GM23338 (cell line): ENCODE measurements around the gene NRP1. TPM values are rescaled to one million over a fixed set of nuclear protein-coding genes. Genes with fewer than 3 reads are reported as not detected.
"Not testable (repeated sequence)": the region's sequence is repeated elsewhere in the genome, so short reads cannot be mapped to it uniquely, and the experiment has no call there.

ENCODE experiments used
- ATAC-seq: fragments of 200-7000 bp; cut with Tn5 transposase; 3 replicates; pipeline ENCODE4 v1.9.1; 2020
- DNase-seq: peaks from one replicate; pipeline ENCODE4 v3.0.0-alpha.2; 2015; ENCODE audit warnings: low spot score
- H2AFZ ChIP-seq: fragments of 200-600 bp; sonication (generic); 2 replicates; pipeline ENCODE4 v1.8.0; 2016; ENCODE audit warnings: antibody characterized with exemption, mild to moderate bottlenecking, moderate library complexity
- H3F3A ChIP-seq: fragments of 200-600 bp; sonication (generic); replicated peaks from 2 replicates; pipeline ENCODE4 v1.8.0; 2017; ENCODE audit warnings: antibody characterized with exemption, mixed run types, low read depth
- H3K27ac ChIP-seq: fragments of 200-600 bp; sonication (generic); 2 replicates; pipeline ENCODE4 v1.6.1; 2016; ENCODE audit warnings: low read depth
- H3K27me3 ChIP-seq: fragments of 200-600 bp; sonication (generic); 2 replicates; pipeline ENCODE4 v1.8.0; 2016; ENCODE audit warnings: mild to moderate bottlenecking, mixed run types, moderate library complexity; ENCODE audit not compliant: insufficient read depth
- H3K36me3 ChIP-seq: fragments of 200-600 bp; sonication (generic); 2 replicates; pipeline ENCODE4 v1.8.0; 2016; ENCODE audit warnings: mild to moderate bottlenecking; ENCODE audit not compliant: insufficient read depth
- H3K4me1 ChIP-seq: fragments of 200-600 bp; sonication (generic); 2 replicates; pipeline ENCODE4 v1.8.0; 2016; ENCODE audit warnings: mild to moderate bottlenecking, moderate library complexity; ENCODE audit not compliant: insufficient read depth
- H3K4me2 ChIP-seq: fragments of 200-600 bp; sonication (generic); 2 replicates; pipeline ENCODE4 v1.7.1; 2017; ENCODE audit warnings: mixed run types
- H3K4me3 ChIP-seq: fragments of 200-600 bp; sonication (generic); 2 replicates; pipeline ENCODE4 v1.6.1; 2016; ENCODE audit warnings: mixed run types
- H3K79me2 ChIP-seq: fragments of 200-600 bp; sonication (generic); replicated peaks from 2 replicates; pipeline ENCODE4 v1.8.0; 2017; ENCODE audit warnings: mild to moderate bottlenecking; ENCODE audit not compliant: insufficient read depth
- H3K9me2 ChIP-seq: fragments of 200-600 bp; sonication (generic); 2 replicates; pipeline ENCODE4 v1.8.0; 2017; ENCODE audit not compliant: insufficient read depth
- H4K20me1 ChIP-seq: fragments of 200-600 bp; sonication (generic); replicated peaks from 2 replicates; pipeline ENCODE4 v1.8.0; 2017; ENCODE audit warnings: mild to moderate bottlenecking; ENCODE audit not compliant: insufficient read depth
- H3K27ac Mint-ChIP-seq: 2 replicates; pipeline ENCODE4 v1.8.0; 2020; ENCODE audit warnings: inconsistent platforms, mild to moderate bottlenecking, moderate library complexity, mixed read lengths
- H3K27me3 Mint-ChIP-seq: 3 replicates; pipeline ENCODE4 v1.8.0; 2022; ENCODE audit warnings: low read depth, mild to moderate bottlenecking, moderate library complexity, mixed read lengths, inconsistent platforms; ENCODE audit not compliant: insufficient read depth, poor library complexity
- H3K36me3 Mint-ChIP-seq: 3 replicates; pipeline ENCODE4 v1.8.0; 2021; ENCODE audit warnings: low read depth, mild to moderate bottlenecking, inconsistent platforms, moderate library complexity, mixed read lengths
- H3K4me1 Mint-ChIP-seq: 3 replicates; pipeline ENCODE4 v1.8.0; 2020; ENCODE audit warnings: mild to moderate bottlenecking, inconsistent platforms, mixed read lengths
- H3K4me3 Mint-ChIP-seq: 3 replicates; pipeline ENCODE4 v1.8.0; 2021; ENCODE audit warnings: moderate library complexity, mild to moderate bottlenecking, inconsistent platforms, mixed read lengths
- H3K9me3 Mint-ChIP-seq: 3 replicates; pipeline ENCODE4 v1.8.0; 2020; ENCODE audit warnings: moderate library complexity, mild to moderate bottlenecking, inconsistent platforms, mixed read lengths
- CREB1 ChIP-seq: fragments of 250-450 bp; sonication (Bioruptor Pico); IDR thresholded peaks from 2 replicates; pipeline ENCODE4 v1.5.0; 2020; ENCODE audit warnings: low read depth, mild to moderate bottlenecking, moderate library complexity
- EZH2phosphoT487 ChIP-seq: fragments of 200-600 bp; sonication (generic); IDR thresholded peaks from one replicate; pipeline ENCODE4 v1.8.1; 2018; ENCODE audit warnings: antibody characterized with exemption; ENCODE audit not compliant: unreplicated experiment
- JUNB ChIP-seq: IDR thresholded peaks from one replicate; pipeline ENCODE4 v1.6.1; 2016; ENCODE audit warnings: antibody characterized with exemption; ENCODE audit not compliant: unreplicated experiment
- POLR2AphosphoS5 ChIP-seq: IDR thresholded peaks from 2 replicates; pipeline ENCODE4 v1.6.1; 2016; ENCODE audit warnings: antibody characterized with exemption, low read depth
- STAT1 ChIP-seq: IDR thresholded peaks from one replicate; pipeline ENCODE4 v1.6.1; 2016; ENCODE audit warnings: antibody characterized with exemption; ENCODE audit not compliant: unreplicated experiment
- ZNF331 ChIP-seq: fragments of 250-450 bp; sonication (Bioruptor Pico); IDR thresholded peaks from 2 replicates; pipeline ENCODE4 v1.5.0; 2020; ENCODE audit warnings: low read depth, mild to moderate bottlenecking, moderate library complexity
- polyA plus RNA-seq: library from polyadenylated mRNA; unstranded; fragments of >200 nt; fragmentation: Nextera tagmentation; extraction: Ambion mirVana; gene quantifications from 2 replicates; pipeline ENCODE4 v1.2.1, GENCODE V29; 2016
- total RNA-seq: library from RNA; depleted of rRNA; stranded (reverse); fragments of >200 nt; shearing (Covaris generic); gene quantifications from 2 replicates; pipeline ENCODE4 v1.2.3, GENCODE V29; 2014
- TF ChIP-seq, protein P1 (sequence below): fragments of 250-450 bp; sonication (Bioruptor Pico); IDR thresholded peaks from 2 replicates; pipeline ENCODE4 v1.5.0; 2020; ENCODE audit warnings: mild to moderate bottlenecking, moderate library complexity
- TF ChIP-seq, protein P2 (sequence below): IDR thresholded peaks from 2 replicates; pipeline ENCODE4 v1.6.1; 2016; ENCODE audit warnings: antibody characterized with exemption
- TF ChIP-seq, protein P3 (sequence below): IDR thresholded peaks from one replicate; pipeline ENCODE4 v1.6.1; 2018; ENCODE audit warnings: antibody characterized with exemption; ENCODE audit not compliant: unreplicated experiment

NRP1 gene
- total and polyA plus RNA-seq, 2 experiments from 2014 or later = 2.9 to 3.5 TPM

DNA sequence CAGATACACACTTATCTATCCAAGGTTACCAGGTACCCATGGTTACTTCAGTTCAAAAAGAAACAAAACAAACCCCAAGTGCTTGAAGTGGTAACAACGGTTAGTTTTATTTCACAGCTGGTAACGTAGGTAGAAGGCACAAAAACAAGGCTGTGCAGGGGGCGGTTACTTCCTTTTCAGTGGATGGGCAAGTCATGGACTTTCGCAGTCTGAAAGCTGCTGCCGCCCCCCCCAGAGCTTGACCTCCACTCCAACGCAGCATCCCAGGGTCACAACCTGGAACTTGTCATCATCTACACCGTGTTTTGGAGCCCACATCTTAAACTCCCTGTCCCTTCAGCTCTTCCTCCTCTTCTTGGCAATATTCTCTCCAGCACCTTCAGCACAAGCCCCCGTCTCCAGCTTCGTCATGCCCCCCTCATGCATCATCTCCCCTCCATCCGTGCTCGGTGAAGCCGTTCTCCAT is 195.3 kb downstream of the NRP1 start:
- Histone ChIP-seq H3K9me2 (peaks cover 10% of the 10 kb centered on the region; the same call in 1 of the 2 replicates), H2AFZ (0 out of 2 replicates have a peak overlapping the region, but pooled peaks have one; percentile 10), H4K20me1 (no peaks in the 10 kb centered on the region), H3K27me3 (no peaks in the 10 kb centered on the region), H3F3A (no peaks in the 10 kb centered on the region), H3K4me2 (no peak overlapping the region), H3K36me3 (no peaks in the 10 kb centered on the region), H3K27ac (no peak overlapping the region), H3K4me1 (no peaks in the 10 kb centered on the region), H3K4me3 (no peak overlapping the region), H3K79me2 (no peaks in the 10 kb centered on the region)
- TF ChIP-seq JUNB = no peak
- no peak for TF ChIP-seq POLR2AphosphoS5
- TF ChIP-seq STAT1 = no peak
- no peak for TF ChIP-seq ZNF331 (CRISPR knock-in tag)
- no peak for TF ChIP-seq EZH2phosphoT487
- TF ChIP-seq, protein P1, sequence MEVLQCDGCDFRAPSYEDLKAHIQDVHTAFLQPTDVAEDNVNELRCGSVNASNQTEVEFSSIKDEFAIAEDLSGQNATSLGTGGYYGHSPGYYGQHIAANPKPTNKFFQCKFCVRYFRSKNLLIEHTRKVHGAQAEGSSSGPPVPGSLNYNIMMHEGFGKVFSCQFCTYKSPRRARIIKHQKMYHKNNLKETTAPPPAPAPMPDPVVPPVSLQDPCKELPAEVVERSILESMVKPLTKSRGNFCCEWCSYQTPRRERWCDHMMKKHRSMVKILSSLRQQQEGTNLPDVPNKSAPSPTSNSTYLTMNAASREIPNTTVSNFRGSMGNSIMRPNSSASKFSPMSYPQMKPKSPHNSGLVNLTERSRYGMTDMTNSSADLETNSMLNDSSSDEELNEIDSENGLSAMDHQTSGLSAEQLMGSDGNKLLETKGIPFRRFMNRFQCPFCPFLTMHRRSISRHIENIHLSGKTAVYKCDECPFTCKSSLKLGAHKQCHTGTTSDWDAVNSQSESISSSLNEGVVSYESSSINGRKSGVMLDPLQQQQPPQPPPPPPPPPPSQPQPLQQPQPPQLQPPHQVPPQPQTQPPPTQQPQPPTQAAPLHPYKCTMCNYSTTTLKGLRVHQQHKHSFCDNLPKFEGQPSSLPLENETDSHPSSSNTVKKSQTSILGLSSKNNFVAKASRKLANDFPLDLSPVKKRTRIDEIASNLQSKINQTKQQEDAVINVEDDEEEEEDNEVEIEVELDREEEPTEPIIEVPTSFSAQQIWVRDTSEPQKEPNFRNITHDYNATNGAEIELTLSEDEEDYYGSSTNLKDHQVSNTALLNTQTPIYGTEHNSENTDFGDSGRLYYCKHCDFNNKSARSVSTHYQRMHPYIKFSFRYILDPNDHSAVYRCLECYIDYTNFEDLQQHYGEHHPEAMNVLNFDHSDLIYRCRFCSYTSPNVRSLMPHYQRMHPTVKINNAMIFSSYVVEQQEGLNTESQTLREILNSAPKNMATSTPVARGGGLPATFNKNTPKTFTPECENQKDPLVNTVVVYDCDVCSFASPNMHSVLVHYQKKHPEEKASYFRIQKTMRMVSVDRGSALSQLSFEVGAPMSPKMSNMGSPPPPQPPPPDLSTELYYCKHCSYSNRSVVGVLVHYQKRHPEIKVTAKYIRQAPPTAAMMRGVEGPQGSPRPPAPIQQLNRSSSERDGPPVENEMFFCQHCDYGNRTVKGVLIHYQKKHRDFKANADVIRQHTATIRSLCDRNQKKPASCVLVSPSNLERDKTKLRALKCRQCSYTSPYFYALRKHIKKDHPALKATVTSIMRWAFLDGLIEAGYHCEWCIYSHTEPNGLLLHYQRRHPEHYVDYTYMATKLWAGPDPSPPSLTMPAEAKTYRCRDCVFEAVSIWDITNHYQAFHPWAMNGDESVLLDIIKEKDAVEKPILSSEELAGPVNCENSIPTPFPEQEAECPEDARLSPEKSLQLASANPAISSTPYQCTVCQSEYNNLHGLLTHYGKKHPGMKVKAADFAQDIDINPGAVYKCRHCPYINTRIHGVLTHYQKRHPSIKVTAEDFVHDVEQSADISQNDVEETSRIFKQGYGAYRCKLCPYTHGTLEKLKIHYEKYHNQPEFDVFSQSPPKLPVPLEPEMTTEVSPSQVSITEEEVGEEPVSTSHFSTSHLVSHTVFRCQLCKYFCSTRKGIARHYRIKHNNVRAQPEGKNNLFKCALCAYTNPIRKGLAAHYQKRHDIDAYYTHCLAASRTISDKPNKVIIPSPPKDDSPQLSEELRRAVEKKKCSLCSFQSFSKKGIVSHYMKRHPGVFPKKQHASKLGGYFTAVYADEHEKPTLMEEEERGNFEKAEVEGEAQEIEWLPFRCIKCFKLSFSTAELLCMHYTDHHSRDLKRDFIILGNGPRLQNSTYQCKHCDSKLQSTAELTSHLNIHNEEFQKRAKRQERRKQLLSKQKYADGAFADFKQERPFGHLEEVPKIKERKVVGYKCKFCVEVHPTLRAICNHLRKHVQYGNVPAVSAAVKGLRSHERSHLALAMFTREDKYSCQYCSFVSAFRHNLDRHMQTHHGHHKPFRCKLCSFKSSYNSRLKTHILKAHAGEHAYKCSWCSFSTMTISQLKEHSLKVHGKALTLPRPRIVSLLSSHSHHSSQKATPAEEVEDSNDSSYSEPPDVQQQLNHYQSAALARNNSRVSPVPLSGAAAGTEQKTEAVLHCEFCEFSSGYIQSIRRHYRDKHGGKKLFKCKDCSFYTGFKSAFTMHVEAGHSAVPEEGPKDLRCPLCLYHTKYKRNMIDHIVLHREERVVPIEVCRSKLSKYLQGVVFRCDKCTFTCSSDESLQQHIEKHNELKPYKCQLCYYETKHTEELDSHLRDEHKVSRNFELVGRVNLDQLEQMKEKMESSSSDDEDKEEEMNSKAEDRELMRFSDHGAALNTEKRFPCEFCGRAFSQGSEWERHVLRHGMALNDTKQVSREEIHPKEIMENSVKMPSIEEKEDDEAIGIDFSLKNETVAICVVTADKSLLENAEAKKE (CRISPR knock-in tag) = no peak
- TF ChIP-seq, protein P2, sequence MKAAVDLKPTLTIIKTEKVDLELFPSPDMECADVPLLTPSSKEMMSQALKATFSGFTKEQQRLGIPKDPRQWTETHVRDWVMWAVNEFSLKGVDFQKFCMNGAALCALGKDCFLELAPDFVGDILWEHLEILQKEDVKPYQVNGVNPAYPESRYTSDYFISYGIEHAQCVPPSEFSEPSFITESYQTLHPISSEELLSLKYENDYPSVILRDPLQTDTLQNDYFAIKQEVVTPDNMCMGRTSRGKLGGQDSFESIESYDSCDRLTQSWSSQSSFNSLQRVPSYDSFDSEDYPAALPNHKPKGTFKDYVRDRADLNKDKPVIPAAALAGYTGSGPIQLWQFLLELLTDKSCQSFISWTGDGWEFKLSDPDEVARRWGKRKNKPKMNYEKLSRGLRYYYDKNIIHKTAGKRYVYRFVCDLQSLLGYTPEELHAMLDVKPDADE = no peak
- no peak for TF ChIP-seq CREB1 (CRISPR knock-in tag)
- TF ChIP-seq, protein P3, sequence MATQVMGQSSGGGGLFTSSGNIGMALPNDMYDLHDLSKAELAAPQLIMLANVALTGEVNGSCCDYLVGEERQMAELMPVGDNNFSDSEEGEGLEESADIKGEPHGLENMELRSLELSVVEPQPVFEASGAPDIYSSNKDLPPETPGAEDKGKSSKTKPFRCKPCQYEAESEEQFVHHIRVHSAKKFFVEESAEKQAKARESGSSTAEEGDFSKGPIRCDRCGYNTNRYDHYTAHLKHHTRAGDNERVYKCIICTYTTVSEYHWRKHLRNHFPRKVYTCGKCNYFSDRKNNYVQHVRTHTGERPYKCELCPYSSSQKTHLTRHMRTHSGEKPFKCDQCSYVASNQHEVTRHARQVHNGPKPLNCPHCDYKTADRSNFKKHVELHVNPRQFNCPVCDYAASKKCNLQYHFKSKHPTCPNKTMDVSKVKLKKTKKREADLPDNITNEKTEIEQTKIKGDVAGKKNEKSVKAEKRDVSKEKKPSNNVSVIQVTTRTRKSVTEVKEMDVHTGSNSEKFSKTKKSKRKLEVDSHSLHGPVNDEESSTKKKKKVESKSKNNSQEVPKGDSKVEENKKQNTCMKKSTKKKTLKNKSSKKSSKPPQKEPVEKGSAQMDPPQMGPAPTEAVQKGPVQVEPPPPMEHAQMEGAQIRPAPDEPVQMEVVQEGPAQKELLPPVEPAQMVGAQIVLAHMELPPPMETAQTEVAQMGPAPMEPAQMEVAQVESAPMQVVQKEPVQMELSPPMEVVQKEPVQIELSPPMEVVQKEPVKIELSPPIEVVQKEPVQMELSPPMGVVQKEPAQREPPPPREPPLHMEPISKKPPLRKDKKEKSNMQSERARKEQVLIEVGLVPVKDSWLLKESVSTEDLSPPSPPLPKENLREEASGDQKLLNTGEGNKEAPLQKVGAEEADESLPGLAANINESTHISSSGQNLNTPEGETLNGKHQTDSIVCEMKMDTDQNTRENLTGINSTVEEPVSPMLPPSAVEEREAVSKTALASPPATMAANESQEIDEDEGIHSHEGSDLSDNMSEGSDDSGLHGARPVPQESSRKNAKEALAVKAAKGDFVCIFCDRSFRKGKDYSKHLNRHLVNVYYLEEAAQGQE = no peak
- ATAC-seq (no peak), DNase-seq (no peak)
- H3K4me3 Mint-ChIP-seq = no peak overlapping the region
- no peaks in the 10 kb centered on the region for H3K4me1 Mint-ChIP-seq
- H3K36me3 Mint-ChIP-seq = no peaks in the 10 kb centered on the region
- peaks cover 1% of the 10 kb centered on the region for H3K27me3 Mint-ChIP-seq
- no peak overlapping the region for H3K27ac Mint-ChIP-seq
- no peaks in the 10 kb centered on the region for H3K9me3 Mint-ChIP-seq

DNA sequence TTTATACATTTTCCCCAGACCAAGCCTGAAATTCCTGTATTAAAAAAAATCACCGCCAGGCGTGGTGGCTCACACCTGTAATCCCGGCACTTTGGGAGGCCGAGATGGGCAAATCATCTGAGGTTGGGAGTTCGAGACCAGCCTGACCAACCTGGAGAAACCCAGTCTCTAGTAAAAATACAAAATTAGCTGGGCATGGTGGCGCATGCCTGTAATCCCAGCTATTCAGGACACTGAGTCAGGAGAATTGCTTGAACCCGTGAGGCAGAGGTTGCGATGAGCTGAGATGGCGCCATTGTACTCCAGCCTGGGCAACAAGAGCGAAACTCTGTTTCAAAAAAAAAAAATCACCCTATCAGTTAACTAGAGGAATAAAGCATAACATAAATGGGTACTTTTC is 195.8 kb downstream of the NRP1 start:
- H3K79me2 ChIP-seq, DNase-seq, H3K36me3 Mint-ChIP-seq, H3K27me3 Mint-ChIP-seq, H3K27ac Mint-ChIP-seq, H3K4me1 ChIP-seq, H3F3A ChIP-seq, H4K20me1 ChIP-seq, H3K4me2 ChIP-seq, H3K9me3 Mint-ChIP-seq, ATAC-seq, H3K4me1 Mint-ChIP-seq, H3K4me3 Mint-ChIP-seq, H3K9me2 ChIP-seq, H3K27ac ChIP-seq, H3K4me3 ChIP-seq, H2AFZ ChIP-seq, H3K27me3 ChIP-seq, H3K36me3 ChIP-seq: not testable (repeated sequence)
